DMS153 (cell line): ENCODE results near the gene SLC44A3.

Experiments
- DNase-seq: peaks from one replicate; lab custom pipeline; 2025; lab: John Stamatoyannopoulos, UW

Gene SLC44A3

GRCh38 chr1:94912263-94913184, 92.4 kb downstream of the SLC44A3 start:
- DNase-seq = no peak

- no peak for DNase-seq
Observed at GRCh38 chr1:94917251-94917650, 97.1 kb downstream of the SLC44A3 start.

- peak; percentile 29 for DNase-seq
Observed at GRCh38 chr1:94919241-94920030, 99.3 kb downstream of the SLC44A3 start.

GRCh38 chr1:94920061-94920460, 99.9 kb downstream of the SLC44A3 start:
- no peak for DNase-seq

GRCh38 chr1:94921977-94922376, 101.8 kb downstream of the SLC44A3 start:
- DNase-seq = no peak

GRCh38 chr1:94922761-94923331, 102.7 kb downstream of the SLC44A3 start:
- DNase-seq = no peak

GRCh38 chr1:94925004-94925403, 104.8 kb downstream of the SLC44A3 start:
- no peak for DNase-seq

GRCh38 chr1:94925561-94926125, 105.5 kb downstream of the SLC44A3 start:
- DNase-seq = peak; percentile 23

GRCh38 chr1:94926126-94926914, 106.2 kb downstream of the SLC44A3 start:
- DNase-seq = peak; percentile 65

GRCh38 chr1:94926915-94927404, 106.8 kb downstream of the SLC44A3 start, which contains the start of gene CNN3:
Gene CNN3, minus strand, starts transcription at chr1:94927110. Its CDS starts 216 bp downstream, at chr1:94926894.
- peak; percentile 94 for DNase-seq

- no peak for DNase-seq
Observed at GRCh38 chr1:94927405-94928175, 107.4 kb downstream of the SLC44A3 start.

GRCh38 chr1:94928293-94928939, 108.3 kb downstream of the SLC44A3 start:
- DNase-seq = no peak

- no peak for DNase-seq
Observed at GRCh38 chr1:94929351-94930217, 109.4 kb downstream of the SLC44A3 start.

- DNase-seq = no peak
Observed at GRCh38 chr1:94931254-94931841, 111.2 kb downstream of the SLC44A3 start.

GRCh38 chr1:94934551-94934950, 114.4 kb downstream of the SLC44A3 start:
- no peak for DNase-seq

GRCh38 chr1:94935034-94935433, 114.9 kb downstream of the SLC44A3 start:
- no peak for DNase-seq

- DNase-seq = no peak
Observed at GRCh38 chr1:94935476-94935875, 115.3 kb downstream of the SLC44A3 start.

- no peak for DNase-seq
Observed at GRCh38 chr1:94936861-94937620, 116.9 kb downstream of the SLC44A3 start.
